OCI-LY1 (cell line): ENCODE measurements around the gene DPY19L1.
"Not testable (repeated sequence)": the region's sequence is repeated elsewhere in the genome, so short reads cannot be mapped to it uniquely, and the experiment has no call there.

Source experiments
- H2AFZ ChIP-seq: fragments of 200-600 bp; sonication (generic), shearing (Covaris generic); 2 replicates; pipeline ENCODE4 v1.6.0; 2014; ENCODE audit warnings: antibody characterized with exemption, mild to moderate bottlenecking, low read length
- H3F3A ChIP-seq: fragments of 200-600 bp; sonication (generic), shearing (Covaris generic); 2 replicates; pipeline ENCODE4 v1.6.0; 2014; ENCODE audit warnings: mild to moderate bottlenecking, antibody characterized with exemption, low read length, moderate library complexity; ENCODE audit not compliant: insufficient read depth
- H3K27ac ChIP-seq: fragments of 200-600 bp; sonication (generic); 2 replicates; pipeline ENCODE4 v1.5.1; 2014; ENCODE audit warnings: low read length, mixed run types, mild to moderate bottlenecking, low read depth; ENCODE audit not compliant: poor library complexity, severe bottlenecking
- H3K27me3 ChIP-seq: fragments of 200-600 bp; sonication (generic); 2 replicates; pipeline ENCODE4 v1.6.0; 2014; ENCODE audit warnings: antibody characterized with exemption, mild to moderate bottlenecking, low read length, moderate library complexity; ENCODE audit not compliant: insufficient read depth
- H3K36me3 ChIP-seq: fragments of 200-600 bp; sonication (generic); 2 replicates; pipeline ENCODE4 v1.6.1; 2014; ENCODE audit warnings: mild to moderate bottlenecking, antibody characterized with exemption, low read length, moderate library complexity, mixed read lengths; ENCODE audit not compliant: insufficient read depth
- H3K4me1 ChIP-seq: fragments of 200-600 bp; sonication (generic); 2 replicates; pipeline ENCODE4 v1.5.1; 2014; ENCODE audit warnings: mild to moderate bottlenecking, low read length, moderate library complexity; ENCODE audit not compliant: insufficient read depth, severe bottlenecking
- H3K4me2 ChIP-seq: fragments of 200-600 bp; sonication (generic), shearing (Covaris generic); 2 replicates; pipeline ENCODE4 v1.6.1; 2014; ENCODE audit warnings: low read length
- H3K4me3 ChIP-seq: fragments of 200-600 bp; sonication (generic); 2 replicates; pipeline ENCODE4 v1.5.1; 2014; ENCODE audit warnings: low read length, low read depth, mild to moderate bottlenecking, mixed read lengths; ENCODE audit not compliant: poor library complexity, severe bottlenecking
- H3K79me2 ChIP-seq: fragments of 200-600 bp; shearing (Covaris generic); 2 replicates; pipeline ENCODE4 v1.6.1; 2016; ENCODE audit warnings: mixed run types, low read length, mixed read lengths; ENCODE audit not compliant: insufficient read depth
- H3K9ac ChIP-seq: fragments of 200-600 bp; sonication (generic), shearing (Covaris generic); 2 replicates; pipeline ENCODE4 v1.6.1; 2014; ENCODE audit warnings: mild to moderate bottlenecking, low read length, mixed read lengths
- H3K9me2 ChIP-seq: fragments of 200-600 bp; sonication (generic), shearing (Covaris generic); 2 replicates; pipeline ENCODE4 v1.6.1; 2014; ENCODE audit warnings: low read depth, mild to moderate bottlenecking, low read length, mixed read lengths
- H3K9me3 ChIP-seq: fragments of 200-600 bp; shearing (Covaris generic); 2 replicates; pipeline ENCODE4 v1.6.1; 2014; ENCODE audit warnings: low read length, mixed read lengths
- H4K20me1 ChIP-seq: fragments of 200-600 bp; sonication (generic), shearing (Covaris generic); 2 replicates; pipeline ENCODE4 v1.6.0; 2016; ENCODE audit warnings: mild to moderate bottlenecking, low read length; ENCODE audit not compliant: insufficient read depth
- EZH2 ChIP-seq: fragments of 200-600 bp; sonication (generic), shearing (Covaris generic); IDR thresholded peaks from 2 replicates; pipeline ENCODE4 v1.8.0; 2017; ENCODE audit warnings: borderline replicate concordance, mixed run types, mild to moderate bottlenecking, antibody characterized with exemption, low read length, moderate library complexity, mixed read lengths
- TF ChIP-seq, protein P1 (sequence below): fragments of 200-600 bp; sonication (generic), shearing (Covaris generic); IDR thresholded peaks from 2 replicates; pipeline ENCODE4 v1.5.1; 2017; ENCODE audit warnings: mild to moderate bottlenecking, antibody characterized with exemption, low read length, moderate library complexity, mixed read lengths

DPY19L1 gene

DNA sequence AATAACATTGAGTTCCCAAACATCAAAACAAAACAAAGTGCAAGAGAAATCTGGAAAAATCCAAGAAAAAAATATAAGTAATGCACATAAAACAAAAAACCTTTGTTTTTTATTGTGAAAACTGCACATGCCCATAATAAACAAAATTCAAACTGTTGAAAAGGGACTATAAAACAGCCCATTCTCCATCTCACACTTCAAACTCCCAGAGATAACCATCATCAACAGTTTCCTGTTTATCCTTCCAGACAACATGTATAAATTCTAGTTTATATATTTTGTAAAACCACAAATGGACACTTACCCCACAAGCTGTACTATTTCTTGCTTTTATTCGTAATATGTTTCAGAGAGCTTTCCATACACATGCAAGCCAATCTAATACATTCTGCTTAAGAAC lies 79.3 kb downstream of the DPY19L1 start:
- Histone ChIP-seq H2AFZ (no peak overlapping the region), H3K79me2 (no peaks in the 10 kb centered on the region), H3K4me1 (no peaks in the 10 kb centered on the region), H3K9ac (no peak overlapping the region), H4K20me1 (no peaks in the 10 kb centered on the region), H3K9me3 (no peaks in the 10 kb centered on the region), H3K4me2 (no peak overlapping the region), H3K4me3 (no peak overlapping the region), H3K27ac (no peak overlapping the region), H3K36me3 (no peaks in the 10 kb centered on the region), H3K27me3 (no peaks in the 10 kb centered on the region), H3K9me2 (no peaks in the 10 kb centered on the region), H3F3A (no peaks in the 10 kb centered on the region)
- TF ChIP-seq, protein P1, sequence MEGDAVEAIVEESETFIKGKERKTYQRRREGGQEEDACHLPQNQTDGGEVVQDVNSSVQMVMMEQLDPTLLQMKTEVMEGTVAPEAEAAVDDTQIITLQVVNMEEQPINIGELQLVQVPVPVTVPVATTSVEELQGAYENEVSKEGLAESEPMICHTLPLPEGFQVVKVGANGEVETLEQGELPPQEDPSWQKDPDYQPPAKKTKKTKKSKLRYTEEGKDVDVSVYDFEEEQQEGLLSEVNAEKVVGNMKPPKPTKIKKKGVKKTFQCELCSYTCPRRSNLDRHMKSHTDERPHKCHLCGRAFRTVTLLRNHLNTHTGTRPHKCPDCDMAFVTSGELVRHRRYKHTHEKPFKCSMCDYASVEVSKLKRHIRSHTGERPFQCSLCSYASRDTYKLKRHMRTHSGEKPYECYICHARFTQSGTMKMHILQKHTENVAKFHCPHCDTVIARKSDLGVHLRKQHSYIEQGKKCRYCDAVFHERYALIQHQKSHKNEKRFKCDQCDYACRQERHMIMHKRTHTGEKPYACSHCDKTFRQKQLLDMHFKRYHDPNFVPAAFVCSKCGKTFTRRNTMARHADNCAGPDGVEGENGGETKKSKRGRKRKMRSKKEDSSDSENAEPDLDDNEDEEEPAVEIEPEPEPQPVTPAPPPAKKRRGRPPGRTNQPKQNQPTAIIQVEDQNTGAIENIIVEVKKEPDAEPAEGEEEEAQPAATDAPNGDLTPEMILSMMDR, result no peak
- no peak for TF ChIP-seq EZH2

DNA sequence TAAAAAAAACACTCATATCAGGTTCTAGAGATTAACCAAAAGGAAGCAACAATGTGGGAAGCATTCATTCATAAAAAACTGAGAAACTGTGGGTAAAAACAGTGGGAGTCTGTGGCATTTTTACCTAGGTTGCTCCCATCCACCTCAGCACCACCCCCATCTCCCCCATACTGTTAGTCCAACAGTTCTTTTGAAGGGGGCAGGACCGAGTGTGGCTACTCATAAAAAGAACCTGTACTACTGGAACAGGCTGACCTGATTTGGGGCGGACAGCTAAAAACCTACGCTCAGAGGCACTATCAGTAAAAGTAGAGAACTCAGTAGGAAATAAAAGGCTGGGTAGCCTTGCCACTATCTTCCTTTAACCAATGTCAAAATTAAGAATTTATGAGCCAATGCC lies 84.5 kb downstream of the DPY19L1 start:
- Histone ChIP-seq H3K4me1 (no peaks in the 10 kb centered on the region), H3K79me2 (no peaks in the 10 kb centered on the region), H4K20me1 (no peaks in the 10 kb centered on the region), H3K9me3 (no peaks in the 10 kb centered on the region), H2AFZ (no peak overlapping the region), H3K4me3 (no peak overlapping the region), H3K9me2 (no peaks in the 10 kb centered on the region), H3F3A (no peaks in the 10 kb centered on the region), H3K36me3 (no peaks in the 10 kb centered on the region), H3K27me3 (no peaks in the 10 kb centered on the region), H3K9ac (no peak overlapping the region), H3K27ac (no peak overlapping the region), H3K4me2 (no peak overlapping the region)
- TF ChIP-seq, protein P1, result no peak
- TF ChIP-seq EZH2, result no peak

DNA sequence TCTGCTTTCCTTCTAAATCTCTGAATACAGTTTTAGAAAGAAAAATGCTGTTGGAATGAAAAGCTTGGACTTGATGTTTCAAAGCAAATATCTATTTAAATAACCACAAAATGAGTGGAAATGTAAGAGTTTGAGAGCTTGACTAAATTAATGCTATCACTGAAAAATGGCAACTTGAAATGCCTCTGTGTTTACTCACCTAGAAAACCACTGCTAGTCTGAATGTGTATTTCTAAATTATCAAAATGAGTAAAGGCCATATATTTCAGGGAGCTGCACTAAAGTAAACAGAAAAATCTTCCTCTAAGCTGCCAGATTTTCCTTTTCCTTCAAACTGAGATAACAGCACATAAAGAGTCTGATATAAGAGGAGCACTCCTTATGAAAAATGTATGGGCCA lies 87.9 kb downstream of the DPY19L1 start:
- Histone ChIP-seq H4K20me1 (no peaks in the 10 kb centered on the region), H3K9ac (no peak overlapping the region), H3K4me2 (no peak overlapping the region), H3K4me3 (no peak overlapping the region), H3K9me2 (no peaks in the 10 kb centered on the region), H3K27ac (no peak overlapping the region), H3K9me3 (no peaks in the 10 kb centered on the region), H3K27me3 (no peaks in the 10 kb centered on the region), H2AFZ (no peak overlapping the region), H3F3A (no peaks in the 10 kb centered on the region), H3K79me2 (no peaks in the 10 kb centered on the region), H3K4me1 (no peaks in the 10 kb centered on the region), H3K36me3 (no peaks in the 10 kb centered on the region)
- TF ChIP-seq EZH2, result no peak
- TF ChIP-seq, protein P1, result no peak

DNA sequence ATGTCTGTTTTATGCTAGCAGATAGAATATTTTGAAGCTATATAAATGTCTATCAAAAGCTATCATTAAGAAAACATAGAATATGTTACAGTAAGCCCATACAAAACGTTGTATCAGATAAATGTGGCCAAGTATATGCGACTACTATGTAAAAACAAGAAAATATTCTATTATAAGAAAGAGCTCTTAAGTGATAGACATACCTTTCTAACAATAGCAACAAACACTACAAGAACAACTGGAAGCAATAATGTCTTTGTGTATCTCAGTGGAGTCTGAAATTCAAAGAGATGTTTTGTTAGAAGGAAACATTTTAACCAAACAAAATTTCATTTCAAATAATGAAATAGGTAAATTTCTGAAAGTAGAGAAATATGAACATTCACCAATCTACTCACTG lies 89.9 kb downstream of the DPY19L1 start:
- not testable (repeated sequence) for H3K27ac ChIP-seq, H3K4me3 ChIP-seq, H3K36me3 ChIP-seq, H4K20me1 ChIP-seq, H3F3A ChIP-seq, H3K9ac ChIP-seq, H3K27me3 ChIP-seq, H3K9me2 ChIP-seq, H2AFZ ChIP-seq, H3K9me3 ChIP-seq, H3K4me1 ChIP-seq, H3K4me2 ChIP-seq, H3K79me2 ChIP-seq
